UCSD-AML1 (cell line): ENCODE data around the gene ANK2.
"Not testable (repeated sequence)": the region's sequence is repeated elsewhere in the genome, so short reads cannot be mapped to it uniquely, and the experiment has no call there.

Experiments used
- DNase-seq: peaks from one replicate; lab custom pipeline; 2025; ENCODE audit not compliant: unreplicated experiment; lab: John Stamatoyannopoulos, UW

Gene ANK2

GRCh38 chr4:113186913-113187312, 137.5 kb downstream of the ANK2 start:
- no peak for DNase-seq

- no peak for DNase-seq
These were observed 137.9 kb downstream of the ANK2 start for GRCh38 chr4:113187358-113187757.

GRCh38 chr4:113189546-113189945, 140.1 kb downstream of the ANK2 start:
- DNase-seq = no peak

GRCh38 chr4:113209153-113209552, 159.7 kb downstream of the ANK2 start:
- DNase-seq = no peak

- DNase-seq = no peak
These were observed 160.3 kb downstream of the ANK2 start for GRCh38 chr4:113209652-113210320.

- DNase-seq = no peak
These were observed 163.2 kb downstream of the ANK2 start for GRCh38 chr4:113212613-113213012.

GRCh38 chr4:113221990-113222389, 172.5 kb downstream of the ANK2 start:
- DNase-seq = no peak

GRCh38 chr4:113222471-113222870, 173.0 kb downstream of the ANK2 start:
- no peak for DNase-seq

- DNase-seq = no peak
These were observed 173.5 kb downstream of the ANK2 start for GRCh38 chr4:113223001-113223400.

- DNase-seq = no peak
These were observed 182.7 kb downstream of the ANK2 start for GRCh38 chr4:113232194-113232593.

- no peak for DNase-seq
These were observed 187.5 kb downstream of the ANK2 start for GRCh38 chr4:113236916-113237315.

- DNase-seq = no peak
These were observed 193.9 kb downstream of the ANK2 start for GRCh38 chr4:113243312-113243711.

- DNase-seq = not testable (repeated sequence)
These were observed 195.3 kb downstream of the ANK2 start for GRCh38 chr4:113244747-113245146.

GRCh38 chr4:113248320-113248719, 198.9 kb downstream of the ANK2 start:
- no peak for DNase-seq

- no peak for DNase-seq
These were observed 206.2 kb downstream of the ANK2 start for GRCh38 chr4:113255628-113256027.

- no peak for DNase-seq
These were observed 207.5 kb downstream of the ANK2 start for GRCh38 chr4:113256946-113257345.

GRCh38 chr4:113260688-113261087, 211.2 kb downstream of the ANK2 start:
- no peak for DNase-seq

GRCh38 chr4:113263274-113263673, 213.8 kb downstream of the ANK2 start:
- no peak for DNase-seq

GRCh38 chr4:113270520-113271319, 221.3 kb downstream of the ANK2 start:
- no peak for DNase-seq

GRCh38 chr4:113272523-113272922, 223.1 kb downstream of the ANK2 start:
- DNase-seq = no peak

GRCh38 chr4:113273721-113274220, 224.3 kb downstream of the ANK2 start:
- DNase-seq = no peak

GRCh38 chr4:113276464-113277170, 227.2 kb downstream of the ANK2 start:
- DNase-seq = no peak
